ENCODE data around the gene TSGA10IP.

DNA sequence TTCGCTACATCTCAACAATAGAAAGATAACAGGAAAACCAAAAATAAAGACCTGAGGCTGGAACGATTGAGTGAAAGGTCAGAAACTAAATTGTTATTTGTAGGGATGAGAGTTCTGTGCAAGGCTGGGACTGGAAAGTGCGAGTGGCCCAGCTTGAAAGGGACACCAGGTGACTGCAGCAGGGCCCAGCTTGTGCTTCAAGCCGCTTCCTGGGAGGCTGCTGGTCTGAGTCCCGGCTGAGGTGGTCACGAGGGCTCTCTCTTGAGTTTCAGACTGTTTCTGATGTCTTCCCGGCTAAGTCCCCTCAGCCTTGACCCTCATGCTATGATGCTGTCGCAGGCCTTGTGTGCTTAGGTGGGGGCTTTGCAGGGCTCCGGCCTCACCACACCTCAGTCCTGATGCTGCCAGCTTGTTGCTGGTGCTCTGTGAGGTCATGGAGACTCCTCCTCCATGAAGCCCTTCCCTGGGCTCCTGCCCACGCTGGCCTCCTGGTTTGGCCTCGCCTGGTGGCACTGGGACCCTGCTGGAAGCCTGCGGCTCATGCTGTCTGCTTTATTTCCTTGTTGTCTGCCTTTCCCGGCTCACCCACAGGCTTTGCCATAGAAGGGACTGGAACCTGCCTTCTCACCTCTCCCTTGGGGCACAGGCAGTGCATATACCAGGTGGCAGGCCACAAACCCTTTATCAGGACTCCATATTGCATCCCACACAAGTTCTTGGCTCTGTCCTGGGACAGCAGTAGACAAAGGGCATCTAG, 61.0 kb downstream of the TSGA10IP start:
- TF ChIP-seq, protein P1, sequence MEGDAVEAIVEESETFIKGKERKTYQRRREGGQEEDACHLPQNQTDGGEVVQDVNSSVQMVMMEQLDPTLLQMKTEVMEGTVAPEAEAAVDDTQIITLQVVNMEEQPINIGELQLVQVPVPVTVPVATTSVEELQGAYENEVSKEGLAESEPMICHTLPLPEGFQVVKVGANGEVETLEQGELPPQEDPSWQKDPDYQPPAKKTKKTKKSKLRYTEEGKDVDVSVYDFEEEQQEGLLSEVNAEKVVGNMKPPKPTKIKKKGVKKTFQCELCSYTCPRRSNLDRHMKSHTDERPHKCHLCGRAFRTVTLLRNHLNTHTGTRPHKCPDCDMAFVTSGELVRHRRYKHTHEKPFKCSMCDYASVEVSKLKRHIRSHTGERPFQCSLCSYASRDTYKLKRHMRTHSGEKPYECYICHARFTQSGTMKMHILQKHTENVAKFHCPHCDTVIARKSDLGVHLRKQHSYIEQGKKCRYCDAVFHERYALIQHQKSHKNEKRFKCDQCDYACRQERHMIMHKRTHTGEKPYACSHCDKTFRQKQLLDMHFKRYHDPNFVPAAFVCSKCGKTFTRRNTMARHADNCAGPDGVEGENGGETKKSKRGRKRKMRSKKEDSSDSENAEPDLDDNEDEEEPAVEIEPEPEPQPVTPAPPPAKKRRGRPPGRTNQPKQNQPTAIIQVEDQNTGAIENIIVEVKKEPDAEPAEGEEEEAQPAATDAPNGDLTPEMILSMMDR (IDR thresholded peaks at IDR 0.05 in 4 of 5, conservative IDR thresholded peaks at IDR 0.05 in 1 of 5): no peak
- no peak for TF ChIP-seq POLR2A (IDR thresholded peaks at IDR 0.05)

Measured in gastrocnemius medialis (tissue), 4 donors.